GM20431 (cell line): ENCODE measurements around the gene LRRC34.

Source experiments
- in situ Hi-C: fragments of 300-500 bp; cut with MseI, MboI; formaldehyde crosslinking; loops from one replicate; pipeline ENCODE4 v1.15.0; 2020; ENCODE audit warnings: low sequenced_read_pairs; ENCODE audit not compliant: unreplicated experiment

The LRRC34 gene

DNA sequence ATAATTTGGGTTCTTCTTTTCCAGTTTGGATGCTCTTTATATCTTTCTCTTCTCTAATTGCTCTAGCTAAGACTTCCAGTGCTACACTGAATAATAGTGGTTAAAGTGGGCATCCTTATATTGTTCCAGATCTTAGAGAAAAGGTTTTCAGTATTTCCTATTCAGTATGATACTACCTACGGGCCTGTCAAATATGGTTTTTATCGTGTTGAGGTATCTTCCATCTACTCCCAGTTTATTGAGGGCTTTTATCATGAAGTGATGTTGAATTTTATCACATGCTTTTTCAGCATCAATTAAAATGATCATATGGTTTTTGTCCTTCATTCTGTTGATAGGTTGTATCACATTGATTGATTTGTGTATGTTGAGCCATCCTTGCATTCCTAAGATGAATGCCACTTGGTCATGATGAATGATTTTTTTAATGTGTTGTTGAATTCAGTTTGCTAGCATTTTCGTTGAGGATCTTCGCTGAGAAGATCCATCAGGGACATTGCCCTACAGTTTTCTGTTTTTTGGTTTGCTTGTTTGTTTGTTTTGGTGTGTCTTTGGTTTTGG, 3.0 kb upstream of the LRRC34 start:
- in situ Hi-C loops = no loop called here

DNA sequence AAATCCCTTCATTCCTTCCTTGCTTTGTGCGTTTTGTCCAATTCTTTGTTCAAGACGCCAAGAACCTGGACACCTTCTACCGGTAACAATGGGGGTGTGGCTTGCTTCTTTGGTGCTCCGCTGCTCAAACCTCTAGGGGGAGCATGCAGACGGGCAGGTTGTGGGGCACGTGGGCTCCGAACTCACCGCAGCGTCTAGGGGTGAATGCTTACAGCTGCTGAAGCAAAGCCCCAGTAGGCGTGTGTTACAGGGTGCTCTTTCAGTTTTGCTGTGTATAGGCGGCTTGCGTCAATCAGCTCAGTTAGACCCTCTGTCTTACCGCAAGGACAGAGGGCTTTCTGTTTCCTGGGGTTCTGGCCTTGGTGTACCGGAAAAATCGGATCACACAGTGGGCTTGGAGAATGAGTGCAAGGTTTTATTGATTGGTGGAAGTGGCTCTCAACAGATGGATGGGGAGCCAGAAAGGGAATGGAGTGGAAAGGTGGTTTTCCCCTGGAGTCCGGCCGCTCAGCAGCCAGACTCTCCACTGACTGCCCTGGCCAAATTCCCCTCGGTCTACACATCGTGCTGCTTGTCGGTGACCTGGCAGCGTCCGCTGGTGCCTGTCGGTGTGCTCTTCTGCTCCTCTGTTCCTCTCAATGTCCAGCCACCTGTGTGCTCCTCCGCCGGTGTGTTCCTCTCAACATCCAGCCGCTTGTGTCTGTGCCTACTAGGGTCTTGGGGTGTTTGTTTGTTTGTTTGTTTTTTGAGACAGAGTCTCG, 1.2 kb upstream of the LRRC34 start:
- in situ Hi-C loops = no loop called here

- in situ Hi-C loops = no loop called here
These were observed 574 bp upstream of the LRRC34 start for GRCh38 chr3:169813278-169813677.

GRCh38 chr3:169811631-169812331, 923 bp downstream of the LRRC34 start:
- in situ Hi-C loops = no loop called here

DNA sequence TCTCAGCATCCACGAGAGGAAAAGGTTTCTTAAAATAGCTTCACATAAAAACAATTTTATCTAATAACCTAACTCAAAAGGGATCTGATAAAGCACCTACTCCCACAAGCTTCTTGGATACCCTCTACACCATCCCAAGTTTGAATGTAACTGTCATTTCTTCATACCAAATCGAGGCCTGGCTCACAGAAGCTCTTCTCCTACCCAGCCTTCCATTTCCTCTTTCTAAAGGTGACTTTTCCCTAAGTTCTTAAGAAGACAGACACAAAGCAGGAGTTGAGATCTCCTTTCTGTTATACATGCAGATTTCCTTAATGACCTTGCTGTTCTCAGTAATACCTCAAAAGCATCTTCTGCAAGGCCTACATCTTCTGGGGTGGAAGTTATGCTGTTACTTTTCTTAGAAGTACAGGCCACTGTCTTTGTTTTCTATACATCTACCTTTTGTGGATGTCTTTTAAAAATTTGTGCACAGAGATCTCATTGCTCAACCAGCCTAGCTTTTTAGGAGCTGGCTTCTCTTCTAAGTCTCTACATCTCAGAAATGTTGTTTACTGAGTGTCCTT, 3.4 kb downstream of the LRRC34 start:
- in situ Hi-C loops = no loop called here

DNA sequence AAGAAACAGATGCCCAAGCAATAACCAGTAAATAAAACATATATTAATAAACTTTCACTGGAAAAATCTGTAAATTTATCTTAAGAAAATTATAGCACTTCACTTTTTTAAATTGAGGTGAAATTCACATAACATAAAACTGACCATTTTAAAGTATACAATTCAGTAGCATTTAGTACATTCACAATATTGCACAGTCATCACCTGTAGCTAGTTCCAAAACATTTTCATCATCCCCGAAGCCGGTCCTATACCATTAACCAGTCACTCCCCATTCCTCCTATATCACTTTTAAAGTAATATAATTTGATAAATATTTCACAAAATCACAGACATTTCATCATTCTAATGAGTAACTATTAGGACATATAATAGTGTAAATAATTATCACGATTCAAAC, 8.0 kb downstream of the LRRC34 start:
- in situ Hi-C loops = no loop called here

DNA sequence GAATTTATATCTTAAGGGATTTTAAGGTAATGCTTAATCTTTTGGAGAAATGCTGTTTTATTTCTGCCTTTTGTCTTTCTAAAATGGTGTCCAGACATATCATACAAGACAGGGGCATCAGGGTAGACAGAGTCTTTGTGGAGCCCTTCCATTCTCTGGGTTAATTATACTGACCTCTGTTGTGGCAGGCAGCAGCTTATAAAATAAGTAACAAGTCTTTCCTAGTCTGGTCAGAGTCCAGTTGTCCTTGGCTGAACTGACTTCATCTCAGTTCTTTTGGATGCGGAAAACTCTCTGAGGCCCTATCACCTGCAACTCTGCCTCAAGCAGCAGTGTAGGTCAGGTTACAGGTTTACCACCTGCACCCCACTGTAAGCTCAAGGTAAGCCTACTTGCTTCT, 20.3 kb downstream of the LRRC34 start:
- in situ Hi-C loops = no loop called here

- in situ Hi-C loops = no loop called here
These were observed 21.8 kb downstream of the LRRC34 start for GRCh38 chr3:169790687-169791429.

GRCh38 chr3:169790219-169790618, 22.5 kb downstream of the LRRC34 start:
- in situ Hi-C loops = no loop called here

DNA sequence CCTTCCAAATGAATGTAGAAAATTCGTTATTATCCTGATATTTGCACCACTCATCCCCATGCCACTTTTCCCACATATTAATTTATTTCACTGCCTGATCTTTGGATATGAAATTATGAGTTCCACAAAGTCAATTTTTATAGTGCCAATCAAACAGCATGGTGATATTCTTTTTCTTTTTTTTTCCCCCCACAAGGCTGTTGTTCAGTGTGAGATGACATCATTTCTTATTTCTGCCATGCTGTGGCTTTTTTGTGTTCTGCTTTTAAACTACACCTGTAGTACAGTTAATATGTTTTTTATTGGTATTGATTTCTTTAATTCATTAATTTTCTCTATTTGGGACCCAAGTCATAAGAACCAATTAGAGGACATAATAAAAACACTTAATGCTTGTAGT, 24.9 kb downstream of the LRRC34 start:
- in situ Hi-C loops = no loop called here

DNA sequence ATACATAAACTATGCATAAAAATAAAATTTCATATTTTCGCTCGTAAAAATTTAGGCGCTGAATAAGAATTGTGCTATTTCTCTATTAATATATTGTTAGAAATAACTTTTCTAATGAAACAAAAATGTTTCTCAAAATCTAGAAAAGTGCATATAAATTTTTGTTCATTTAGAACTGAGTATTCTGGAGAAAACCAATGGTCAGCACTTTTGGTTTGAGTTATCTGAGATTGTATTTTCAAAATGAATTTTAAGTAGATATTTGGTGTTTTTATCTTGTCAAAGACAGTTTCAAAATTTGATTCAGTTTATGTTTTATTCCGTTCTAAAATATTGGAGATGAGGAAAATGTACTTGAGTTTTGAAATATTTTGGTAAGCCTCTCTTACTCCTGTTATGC, 25.6 kb downstream of the LRRC34 start:
- in situ Hi-C loops = no loop called here

GRCh38 chr3:169781209-169781855, 31.4 kb downstream of the LRRC34 start:
- in situ Hi-C loops = no loop called here

DNA sequence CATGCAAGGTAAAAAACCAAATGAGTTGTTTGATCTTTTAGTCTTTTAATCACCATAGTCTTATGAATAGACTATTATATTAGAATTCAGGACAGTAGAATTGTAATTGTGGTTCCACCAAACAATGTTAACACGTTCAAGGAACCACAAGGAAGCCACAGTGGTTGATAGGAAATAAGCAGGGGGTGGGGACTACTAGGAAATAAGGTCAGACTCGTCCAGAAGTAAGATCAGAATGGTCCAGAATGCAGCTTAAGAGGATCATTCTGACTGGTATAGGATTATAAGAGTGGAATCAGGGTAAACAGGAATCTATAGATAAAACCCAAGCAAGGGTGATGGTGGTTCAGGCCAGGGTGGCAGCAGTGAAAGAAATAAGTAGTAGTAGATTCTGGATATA, 32.0 kb downstream of the LRRC34 start:
- in situ Hi-C loops = no loop called here

DNA sequence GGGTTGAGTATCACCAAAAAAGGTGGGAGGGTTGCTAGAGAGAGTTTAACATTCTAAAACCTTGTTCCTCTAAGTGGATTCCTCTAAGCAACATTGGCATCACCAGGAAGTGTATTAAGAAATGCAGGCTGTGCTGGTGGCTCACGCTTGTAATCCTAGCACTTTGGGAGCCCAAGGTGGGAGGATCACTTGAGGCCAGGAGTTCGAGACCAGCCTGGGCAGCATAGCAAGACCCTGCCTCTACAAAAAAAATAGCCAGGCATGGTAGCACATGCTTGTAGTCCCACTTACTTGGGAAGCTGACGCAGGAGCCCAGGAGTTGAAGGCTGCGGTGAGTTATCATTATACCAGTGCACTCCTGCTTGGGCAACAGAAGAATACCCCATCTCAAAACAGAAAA, 34.9 kb downstream of the LRRC34 start:
- in situ Hi-C loops = no loop called here

DNA sequence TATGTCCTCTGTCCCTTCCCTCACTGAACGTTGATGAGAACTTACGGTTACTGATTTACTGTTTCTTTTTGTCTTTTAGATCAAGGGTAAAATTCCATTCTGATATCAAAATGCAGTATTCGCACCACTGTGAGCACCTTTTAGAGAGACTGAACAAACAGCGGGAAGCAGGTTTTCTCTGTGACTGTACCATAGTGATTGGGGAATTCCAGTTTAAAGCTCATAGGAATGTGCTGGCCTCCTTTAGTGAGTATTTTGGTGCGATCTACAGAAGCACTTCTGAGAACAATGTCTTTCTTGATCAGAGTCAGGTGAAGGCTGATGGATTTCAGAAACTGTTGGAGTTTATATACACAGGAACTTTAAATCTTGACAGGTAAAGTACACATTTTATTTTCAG, 38.5 kb downstream of the LRRC34 start:
- in situ Hi-C loops = no loop called here

GRCh38 chr3:169772897-169773816, 39.5 kb downstream of the LRRC34 start, which contains the start of gene MYNN:
Gene MYNN (plus strand): TSS chr3:169773396. CDS start chr3:169774296, 900 bp downstream.
- in situ Hi-C loops = no loop called here

DNA sequence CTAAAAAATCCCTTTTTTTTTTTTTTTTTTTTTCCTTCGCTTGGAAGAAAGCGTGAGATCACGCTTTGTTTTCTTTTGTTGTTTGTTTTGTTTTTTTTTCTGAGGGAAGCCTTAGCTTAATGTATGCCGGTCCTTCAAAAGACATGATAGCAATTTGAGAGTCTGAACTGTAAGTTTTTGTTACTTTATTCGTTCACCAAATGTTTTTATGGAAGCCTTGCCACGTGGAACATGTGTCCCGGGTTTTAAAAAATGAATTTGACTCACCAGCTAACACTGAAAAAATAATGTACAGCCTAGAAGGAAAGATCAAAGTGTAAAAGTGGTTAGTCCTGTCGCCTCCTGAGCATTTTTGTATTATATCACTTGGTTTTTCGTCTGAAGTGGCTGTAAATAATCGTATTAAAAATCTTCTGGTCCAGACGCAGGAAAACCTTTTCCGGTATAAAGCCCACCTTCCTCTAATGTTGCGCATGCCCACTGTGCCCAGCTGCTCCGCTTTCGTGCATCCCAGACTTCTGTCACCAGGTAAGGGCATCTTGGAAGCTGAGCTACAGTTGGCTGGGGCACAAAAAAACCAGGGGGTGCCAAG, 40.3 kb downstream of the LRRC34 start:
- in situ Hi-C loops = no loop called here

- in situ Hi-C loops = no loop called here
These were observed 41.0 kb downstream of the LRRC34 start for GRCh38 chr3:169771497-169772304.
